GM12872 (cell line): ENCODE measurements around the gene NIM1K.

Source experiments
- CTCF ChIP-seq: IDR thresholded peaks from 3 replicates; pipeline ENCODE4 v1.5.1; 2011; ENCODE audit warnings: low read depth, mild to moderate bottlenecking, low read length, moderate library complexity; ENCODE audit not compliant: insufficient read depth

The NIM1K gene

GRCh38 chr5:43232943-43233833 lies 41.2 kb downstream of the NIM1K start:
- TF ChIP-seq CTCF, result no peak

- no peak for TF ChIP-seq CTCF
Measured at GRCh38 chr5:43233946-43234345, 41.9 kb downstream of the NIM1K start.

- no peak for TF ChIP-seq CTCF
Measured at GRCh38 chr5:43236653-43237355, 44.8 kb downstream of the NIM1K start.

GRCh38 chr5:43242196-43242595 lies 50.2 kb downstream of the NIM1K start:
- no peak for TF ChIP-seq CTCF

- no peak for TF ChIP-seq CTCF
Measured at GRCh38 chr5:43243270-43243669, 51.2 kb downstream of the NIM1K start.

GRCh38 chr5:43244823-43245565 lies 53.0 kb downstream of the NIM1K start:
- TF ChIP-seq CTCF, result no peak

GRCh38 chr5:43245724-43246385 lies 53.8 kb downstream of the NIM1K start:
- TF ChIP-seq CTCF, result no peak
